ENCODE data around the gene PLCL1. TPM values are rescaled to one million over a fixed set of nuclear protein-coding genes. Genes with fewer than 3 reads are reported as not detected.
"Not testable (repeated sequence)": the region's sequence is repeated elsewhere in the genome, so short reads cannot be mapped to it uniquely, and the experiment has no call there.

Gene PLCL1
- polyA plus RNA-seq, 3 donors: 17.8 to 20.9 (median 19.4) TPM

GRCh38 chr2:198144660-198145059, 340.3 kb downstream of the PLCL1 start:
- DNase-seq (ENCODE audit: low read depth in 3 of 3, low spot score in 2 of 3): no peak

GRCh38 chr2:198146346-198146940, 342.1 kb downstream of the PLCL1 start:
- DNase-seq (ENCODE audit: low read depth in 3 of 3, low spot score in 2 of 3): no peak

GRCh38 chr2:198157314-198157713, 352.9 kb downstream of the PLCL1 start:
- DNase-seq (ENCODE audit: low read depth in 3 of 3, low spot score in 2 of 3): no peak

- peak in 2 of 3 donors; percentile 7 to 23 for DNase-seq (ENCODE audit: low read depth in 3 of 3, low spot score in 2 of 3)
Observed at GRCh38 chr2:198161151-198161550, 356.8 kb downstream of the PLCL1 start.

GRCh38 chr2:198162276-198162675, 357.9 kb downstream of the PLCL1 start:
- no peak for DNase-seq (ENCODE audit: low read depth in 3 of 3, low spot score in 2 of 3)

- no peak for DNase-seq (ENCODE audit: low read depth in 3 of 3, low spot score in 2 of 3)
Observed at GRCh38 chr2:198164843-198165242, 360.4 kb downstream of the PLCL1 start.

- DNase-seq (ENCODE audit: low read depth in 3 of 3, low spot score in 2 of 3): no peak
Observed at GRCh38 chr2:198165289-198165688, 360.9 kb downstream of the PLCL1 start.

GRCh38 chr2:198167346-198167745, 363.0 kb downstream of the PLCL1 start:
- DNase-seq (ENCODE audit: low read depth in 3 of 3, low spot score in 2 of 3): no peak

GRCh38 chr2:198168651-198169050, 364.3 kb downstream of the PLCL1 start:
- no peak for DNase-seq (ENCODE audit: low read depth in 3 of 3, low spot score in 2 of 3)

- no peak for DNase-seq (ENCODE audit: low read depth in 3 of 3, low spot score in 2 of 3)
Observed at GRCh38 chr2:198173242-198173641, 368.8 kb downstream of the PLCL1 start.

GRCh38 chr2:198173864-198174263, 369.5 kb downstream of the PLCL1 start:
- no peak for DNase-seq (ENCODE audit: low read depth in 3 of 3, low spot score in 2 of 3)

- DNase-seq (ENCODE audit: low read depth in 3 of 3, low spot score in 2 of 3): no peak
Observed at GRCh38 chr2:198175271-198175670, 370.9 kb downstream of the PLCL1 start.

GRCh38 chr2:198177040-198177439, 372.6 kb downstream of the PLCL1 start:
- DNase-seq (ENCODE audit: low read depth in 3 of 3, low spot score in 2 of 3): no peak

- DNase-seq (ENCODE audit: low read depth in 3 of 3, low spot score in 2 of 3): no peak
Observed at GRCh38 chr2:198178766-198179165, 374.4 kb downstream of the PLCL1 start.

- DNase-seq (ENCODE audit: low read depth in 3 of 3, low spot score in 2 of 3): no peak
Observed at GRCh38 chr2:198186257-198186656, 381.9 kb downstream of the PLCL1 start.

GRCh38 chr2:198187841-198188240, 383.4 kb downstream of the PLCL1 start:
- DNase-seq (ENCODE audit: low read depth in 3 of 3, low spot score in 2 of 3): no peak

GRCh38 chr2:198188982-198189381, 384.6 kb downstream of the PLCL1 start:
- DNase-seq (ENCODE audit: low read depth in 3 of 3, low spot score in 2 of 3): no peak

- DNase-seq (ENCODE audit: low read depth in 3 of 3, low spot score in 2 of 3): no peak
Observed at GRCh38 chr2:198191651-198192050, 387.3 kb downstream of the PLCL1 start.

GRCh38 chr2:198196556-198196955, 392.2 kb downstream of the PLCL1 start:
- DNase-seq (ENCODE audit: low read depth in 3 of 3, low spot score in 2 of 3): not testable (repeated sequence)
